ENCODE results near the gene SULF2.
A peak's percentile ranks its signal among the peaks of the same experiment; 100 is the strongest.
"Not testable (repeated sequence)": the region's sequence is repeated elsewhere in the genome, so short reads cannot be mapped to it uniquely, and the experiment has no call there.

SULF2 gene

DNA sequence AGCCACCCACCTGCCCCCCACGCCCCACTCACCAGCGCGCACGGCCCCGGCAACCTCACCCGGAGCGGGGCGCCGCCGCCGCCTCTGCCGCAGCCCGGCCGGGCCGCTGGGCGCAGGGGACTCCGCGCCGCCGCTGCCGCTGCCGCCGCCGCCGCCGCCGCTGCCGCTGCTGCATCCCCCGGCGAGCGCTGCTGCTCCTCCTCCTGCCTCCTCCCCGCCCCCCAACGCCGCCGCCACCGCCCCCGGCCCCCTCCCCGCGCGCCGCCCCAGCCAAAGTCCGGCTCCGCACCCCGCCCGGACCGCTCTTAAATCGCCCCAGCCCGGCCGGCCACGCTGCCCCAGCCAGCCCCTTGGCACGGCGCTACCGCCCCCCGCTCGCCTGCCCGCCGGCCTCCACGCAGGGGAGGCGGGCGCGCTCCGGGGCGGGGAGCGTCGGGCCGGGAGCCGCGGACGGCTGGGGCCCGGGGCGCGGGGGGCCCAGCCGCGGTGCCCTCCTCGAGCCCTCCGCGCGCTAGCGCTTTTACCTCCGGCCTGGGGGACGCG lies at the start of gene SULF2:
Gene SULF2 (minus strand): TSS at position 171 of the 543 bp plus-strand sequence. CDS start 28,118 bp downstream, outside the sequence.
- peak; percentile 80 for DNase-seq

DNA sequence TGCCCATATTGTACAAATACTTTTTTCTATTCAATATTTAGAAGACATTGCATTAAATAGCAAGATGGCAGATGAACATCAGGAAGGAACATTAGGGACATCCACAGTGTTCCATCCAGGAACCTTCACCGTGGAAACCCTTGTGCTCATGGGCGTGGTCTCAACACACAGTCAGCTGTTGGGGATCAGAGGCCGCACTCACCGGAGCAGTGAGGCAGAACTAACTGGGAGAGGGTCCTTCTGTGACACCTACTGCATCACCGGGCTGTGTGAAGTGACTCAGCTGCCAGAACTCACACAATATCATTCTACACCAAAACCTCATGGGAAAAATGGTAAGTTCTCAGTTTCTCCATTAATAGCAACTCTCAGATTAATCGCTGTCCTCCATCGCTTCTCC lies 46.4 kb upstream of the SULF2 start:
- not testable (repeated sequence) for DNase-seq

DNA sequence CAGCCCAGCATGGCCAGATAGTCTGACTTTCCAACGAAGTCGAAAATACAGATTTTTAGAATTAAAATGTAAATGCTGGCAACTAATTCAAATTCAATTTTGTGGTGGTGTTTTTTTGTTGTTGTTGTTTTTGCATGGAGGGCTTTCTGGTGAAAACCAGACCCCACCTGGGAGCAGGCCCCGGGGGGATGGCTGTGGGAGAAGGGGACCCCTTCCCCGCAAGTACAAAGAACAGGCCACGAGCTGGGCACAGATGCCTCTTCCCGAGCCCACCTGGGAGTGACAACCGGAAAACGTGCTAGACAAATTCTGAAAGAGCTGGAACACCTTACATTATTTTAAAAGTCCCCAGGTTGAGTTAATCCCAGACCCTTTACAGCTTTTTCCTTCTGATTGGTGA lies 41.4 kb upstream of the SULF2 start:
- DNase-seq = not testable (repeated sequence)

DNA sequence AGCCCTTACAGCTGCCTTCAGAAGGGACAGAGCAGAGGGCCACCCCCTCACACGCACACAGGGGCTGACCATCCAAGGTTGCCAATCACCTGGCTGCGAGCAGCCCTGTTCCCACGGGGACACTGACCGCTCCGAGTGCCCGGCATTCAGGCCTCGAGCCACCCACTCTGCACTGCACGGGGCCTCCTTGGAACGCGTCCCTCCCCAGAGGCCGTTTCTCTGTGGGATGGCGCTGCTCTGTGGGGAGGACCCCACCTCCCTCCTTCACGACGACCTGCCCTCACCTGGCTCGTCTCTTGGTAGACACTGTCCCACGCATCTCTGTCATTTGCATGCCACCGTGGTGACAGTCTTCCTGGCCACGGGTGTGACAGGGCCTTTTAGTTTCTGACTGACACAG lies 40.7 kb upstream of the SULF2 start:
- DNase-seq = not testable (repeated sequence)

DNA sequence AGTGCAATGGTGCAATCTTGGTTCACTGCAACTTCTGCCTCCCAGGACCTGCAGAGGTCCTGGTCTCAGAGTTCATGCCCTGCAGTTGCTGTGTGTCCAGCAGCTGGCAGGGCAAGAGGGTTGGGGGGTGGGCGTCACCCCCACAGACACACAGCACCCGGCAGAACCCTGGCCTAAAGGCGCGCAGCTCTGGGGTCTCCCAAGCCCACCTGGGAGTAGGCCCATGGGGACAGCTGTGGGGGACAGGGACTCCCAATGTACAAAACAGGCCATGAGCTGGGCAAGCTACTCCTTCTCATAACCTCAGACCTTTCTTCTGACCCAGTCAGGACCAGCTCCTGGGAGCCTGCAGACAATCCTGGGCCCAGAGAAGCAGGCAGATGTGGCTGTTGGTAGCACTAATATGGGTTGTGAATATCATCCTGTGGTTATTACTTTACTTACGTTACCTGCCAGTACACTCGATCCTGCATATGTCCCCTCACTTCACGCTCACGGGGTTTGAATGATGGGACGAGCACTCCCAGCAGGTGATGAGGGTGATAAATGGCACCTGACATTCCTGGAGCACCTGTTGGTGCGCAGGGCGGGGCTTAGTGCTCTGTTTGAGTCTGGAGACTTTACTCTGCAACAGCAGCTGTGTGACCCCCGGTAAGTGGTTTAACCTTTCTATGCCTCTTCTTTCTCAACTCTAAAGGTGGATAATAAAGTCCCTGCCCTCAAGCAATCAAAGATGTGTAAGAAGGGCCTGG lies 39.9 kb upstream of the SULF2 start:
- no peak for DNase-seq

DNA sequence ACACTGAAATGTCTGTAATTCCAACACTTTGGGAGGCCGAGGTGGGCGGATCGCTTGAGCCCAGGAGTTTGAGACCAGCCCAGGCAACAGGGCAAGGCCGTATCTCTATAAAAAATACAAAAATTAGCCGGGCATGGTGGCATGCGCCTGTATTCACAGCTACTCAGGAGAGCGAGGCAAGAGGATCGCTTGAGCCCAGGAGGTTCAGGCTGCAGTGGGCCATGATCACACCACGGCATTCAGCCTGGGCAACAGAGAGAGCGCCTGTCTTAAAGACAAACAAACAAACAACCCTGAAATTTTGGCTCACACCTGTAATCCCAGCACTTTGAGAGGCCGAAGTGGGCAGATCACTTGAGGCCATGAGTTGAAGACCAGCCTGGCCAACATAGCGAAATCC lies 38.7 kb upstream of the SULF2 start:
- not testable (repeated sequence) for DNase-seq

DNA sequence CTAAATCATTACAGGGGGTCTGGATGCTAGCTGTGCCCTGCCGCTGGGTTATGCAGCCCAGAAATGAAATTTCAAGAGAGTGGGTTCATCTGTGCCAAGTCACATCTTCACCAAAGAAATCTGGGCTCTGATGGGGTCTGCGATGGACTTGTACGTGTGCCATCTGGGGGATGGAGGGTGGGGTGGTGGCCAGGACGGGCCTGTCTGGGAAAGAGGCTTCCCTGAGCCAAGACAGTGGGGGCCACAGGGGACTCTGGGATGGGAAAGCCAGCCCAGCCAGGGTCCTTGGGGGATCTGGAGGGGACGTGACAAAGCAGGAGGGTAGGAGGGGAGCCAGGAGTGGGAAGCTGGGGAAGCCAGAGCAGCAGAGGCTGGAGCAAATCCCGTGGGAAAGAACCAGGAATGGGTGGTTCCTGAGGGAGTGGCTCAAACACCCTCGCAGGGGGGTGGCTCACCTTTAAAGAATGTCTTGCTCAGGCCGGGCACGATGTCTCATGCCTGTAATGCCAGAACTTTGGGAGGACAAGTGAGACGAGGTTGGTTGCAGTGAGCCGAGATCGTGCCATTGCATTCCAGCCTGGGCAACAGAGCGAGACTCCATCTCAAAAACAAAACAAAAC lies 36.3 kb upstream of the SULF2 start:
- DNase-seq = no peak

DNA sequence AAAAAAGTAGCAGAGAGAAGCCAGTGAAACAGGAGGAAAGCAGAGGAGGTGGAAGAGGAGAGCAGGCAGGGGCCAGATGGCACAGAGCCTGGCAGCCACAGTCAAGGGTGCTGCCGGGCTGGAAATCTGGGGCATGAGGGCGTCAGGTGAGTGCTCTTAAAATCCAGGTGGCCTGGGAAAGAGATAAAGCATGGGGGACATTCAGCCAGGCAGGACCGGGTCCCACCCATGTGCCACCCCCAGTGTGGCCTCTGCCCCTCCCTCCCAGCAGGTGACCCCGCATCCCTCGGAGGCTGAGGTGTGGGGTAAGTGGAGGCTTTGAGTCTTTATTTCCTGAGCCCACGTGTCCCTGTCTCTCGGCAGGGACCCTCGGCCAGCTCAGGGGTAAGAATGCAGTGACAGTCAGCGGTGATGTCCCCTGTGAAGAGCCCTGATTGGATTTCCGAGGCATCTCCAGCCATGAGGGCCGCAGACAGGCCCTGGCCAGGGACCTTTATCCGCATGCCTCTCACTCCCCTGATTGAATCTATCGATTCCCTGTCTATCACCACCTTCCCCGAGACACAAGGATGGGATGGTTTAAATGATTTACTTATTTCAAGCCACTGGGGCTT lies 33.8 kb upstream of the SULF2 start:
- DNase-seq = no peak

DNA sequence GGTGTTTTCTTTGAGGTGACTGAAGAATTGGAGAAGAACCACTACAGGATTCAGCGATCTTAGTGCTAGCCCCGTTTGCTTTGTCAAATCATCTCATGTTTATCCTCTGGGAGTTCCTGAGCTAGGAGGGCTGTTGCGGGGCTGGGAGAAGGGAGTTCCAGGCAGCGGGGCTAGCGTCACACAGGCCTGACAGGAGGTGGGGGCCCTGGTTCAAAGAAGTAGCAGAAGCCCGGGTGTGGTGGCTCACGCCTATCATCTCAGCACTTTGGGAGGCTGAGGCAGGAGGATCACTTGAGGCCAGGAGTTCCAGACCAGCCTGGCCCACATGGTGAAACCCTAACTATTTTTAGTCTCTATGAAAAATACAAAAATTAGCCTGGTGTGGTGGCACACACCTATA lies 33.2 kb upstream of the SULF2 start:
- no peak for DNase-seq

DNA sequence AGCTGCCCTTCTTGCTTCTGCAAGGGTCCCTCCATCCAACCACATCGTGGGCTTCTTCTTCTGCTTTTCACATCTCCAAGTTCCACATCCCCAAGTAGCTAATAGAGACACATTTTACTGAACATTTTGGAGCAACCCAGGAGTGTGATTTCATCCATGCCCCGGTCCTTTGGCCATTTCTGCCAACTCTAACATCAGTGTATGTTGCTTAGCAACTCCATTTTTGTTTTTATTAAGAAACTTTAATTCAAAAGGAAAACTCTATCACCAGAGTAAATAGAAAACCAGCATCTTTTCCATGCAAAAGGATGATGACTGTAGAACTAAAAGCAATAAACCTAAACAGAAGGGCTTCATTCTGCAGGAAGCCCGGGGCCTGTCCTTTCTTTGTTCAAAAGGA lies 32.7 kb upstream of the SULF2 start:
- DNase-seq = no peak

DNA sequence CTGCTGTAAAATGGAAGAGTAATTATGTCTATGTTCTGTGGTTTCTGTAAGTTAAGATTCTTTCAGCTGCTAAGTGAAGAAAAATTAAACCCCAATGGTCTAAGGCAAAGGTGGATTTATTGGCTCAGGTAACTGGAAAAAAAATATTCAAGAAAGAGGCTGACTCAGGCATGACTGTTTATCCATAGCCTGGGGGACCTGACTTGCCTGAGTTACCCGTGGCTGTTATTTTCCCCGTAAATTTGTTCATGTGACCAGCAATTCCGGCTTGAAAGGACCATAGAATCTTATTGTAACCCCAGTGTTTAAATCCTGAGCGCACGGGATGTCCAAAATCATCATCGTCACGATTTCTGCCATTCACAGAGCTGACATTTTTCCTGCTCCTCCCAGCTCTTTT lies 32.3 kb upstream of the SULF2 start:
- no peak for DNase-seq

DNA sequence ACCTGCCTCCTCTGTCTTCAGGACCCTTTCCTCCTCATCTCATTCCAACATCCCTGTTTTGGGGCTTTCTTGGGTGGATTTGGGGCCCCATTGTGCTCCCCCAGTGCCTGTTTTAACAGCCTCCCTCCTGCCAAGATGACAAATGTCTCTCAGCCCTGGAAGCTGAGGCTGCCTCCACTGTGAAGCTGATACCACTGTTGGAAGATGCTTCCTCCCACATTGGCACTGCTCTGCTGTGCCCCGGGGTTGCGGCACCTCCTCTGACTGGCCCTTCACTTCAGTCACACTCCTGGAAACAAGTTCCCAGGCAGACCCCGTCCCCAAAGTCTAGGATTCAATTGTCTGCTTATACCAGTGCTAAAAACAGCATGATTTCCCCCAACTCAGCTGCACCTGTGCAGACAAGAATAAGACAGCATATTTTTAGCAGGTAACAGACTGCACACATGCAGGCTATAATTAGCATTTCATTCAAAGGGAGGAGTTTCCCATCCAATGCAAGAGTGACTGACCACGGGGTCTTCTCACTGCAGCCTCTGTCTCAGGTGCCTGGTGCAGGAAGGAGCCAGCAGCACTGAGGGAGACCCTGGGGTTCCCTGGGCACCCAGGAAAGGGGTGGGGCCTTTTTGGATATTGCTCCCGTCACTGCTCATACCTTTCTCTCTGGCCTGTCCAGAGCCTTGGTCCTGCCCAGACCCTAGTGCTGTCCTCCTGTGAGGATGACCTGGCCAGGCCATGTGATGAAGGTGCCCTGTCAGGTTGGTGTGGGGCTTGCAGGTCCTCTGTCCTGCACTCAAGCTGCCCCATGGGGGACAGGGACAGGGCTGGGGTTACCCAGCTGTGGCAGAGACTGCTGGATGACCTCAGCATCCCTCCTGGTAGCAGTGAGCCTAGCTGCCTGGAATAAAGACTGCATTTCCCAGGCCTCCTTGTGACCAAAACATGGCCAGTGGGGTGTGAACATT lies 31.5 kb upstream of the SULF2 start:
- no peak for DNase-seq

DNA sequence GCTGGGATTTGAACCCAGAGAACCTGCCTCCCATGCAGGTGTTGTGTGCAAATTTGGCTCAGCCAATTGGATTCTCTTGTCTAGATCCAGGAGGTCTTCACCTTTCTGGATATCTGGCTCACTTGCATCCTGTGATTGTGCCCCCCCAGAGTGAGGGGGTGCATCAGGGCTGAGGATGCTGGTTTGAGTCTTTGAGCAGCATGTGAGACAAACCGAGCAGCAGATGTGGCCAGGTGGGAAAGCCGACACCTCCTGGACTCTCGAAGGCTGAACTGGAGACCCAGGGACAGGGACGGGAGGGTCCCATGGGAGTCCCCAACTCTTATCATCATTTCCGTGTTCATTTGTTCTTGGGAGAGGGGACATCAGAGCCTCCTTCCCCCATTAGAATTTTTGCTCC lies 30.6 kb upstream of the SULF2 start:
- DNase-seq = no peak

DNA sequence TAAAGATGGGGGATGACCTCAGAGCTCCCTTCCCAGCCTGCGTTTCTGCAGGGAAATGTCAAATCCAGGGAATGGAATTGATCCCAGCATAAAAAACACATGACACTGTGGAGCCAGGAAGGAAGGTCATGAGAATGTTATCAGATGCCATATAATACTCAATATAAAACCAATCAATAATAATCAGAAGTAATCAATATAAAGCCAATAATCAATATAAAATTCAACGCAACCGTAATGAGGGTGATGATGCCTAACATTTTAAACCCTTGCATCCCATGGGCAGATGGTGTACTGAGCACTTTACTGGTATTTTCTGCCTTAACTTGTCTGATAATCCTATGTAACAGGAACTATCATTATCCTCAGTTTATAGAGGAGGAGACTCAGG lies 30.1 kb upstream of the SULF2 start:
- no peak for DNase-seq

DNA sequence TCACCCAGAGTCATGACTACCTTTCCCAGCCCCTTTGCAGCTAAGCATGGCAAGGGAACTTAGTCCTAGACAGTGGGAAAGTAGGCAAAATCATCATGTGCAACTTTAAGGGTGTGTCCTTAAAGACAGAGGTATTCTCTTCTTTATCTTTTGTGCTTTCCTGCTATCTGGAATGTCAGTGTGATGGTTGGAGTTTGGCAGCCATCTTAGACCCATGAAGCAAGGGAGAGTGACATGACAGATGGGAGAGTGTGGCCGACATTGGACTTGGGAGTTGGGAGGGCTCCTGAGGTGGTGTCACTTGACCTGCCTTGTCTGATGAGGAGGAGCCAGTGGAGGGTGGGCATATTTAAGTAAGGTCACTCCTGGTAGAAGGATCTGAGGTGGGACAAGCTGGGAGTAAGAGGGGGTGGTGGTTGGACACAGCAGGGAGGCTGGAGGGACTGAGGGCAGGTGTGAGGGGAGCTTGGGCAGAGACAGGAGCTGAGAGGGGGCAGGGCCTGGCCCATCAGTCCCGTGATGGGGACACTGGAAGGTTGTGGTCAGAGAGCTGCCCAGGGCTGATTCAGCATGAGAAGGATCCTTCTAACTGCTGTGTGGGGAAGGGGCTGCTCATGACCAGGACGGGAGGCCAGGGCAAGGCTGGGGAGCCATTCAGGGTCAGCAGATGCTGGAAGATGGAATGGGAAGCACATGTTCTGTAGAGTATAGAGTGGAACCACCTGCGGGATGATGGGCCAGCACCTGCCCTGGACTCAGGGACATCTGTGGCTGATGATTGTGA lies 29.5 kb upstream of the SULF2 start:
- no peak for DNase-seq

DNA sequence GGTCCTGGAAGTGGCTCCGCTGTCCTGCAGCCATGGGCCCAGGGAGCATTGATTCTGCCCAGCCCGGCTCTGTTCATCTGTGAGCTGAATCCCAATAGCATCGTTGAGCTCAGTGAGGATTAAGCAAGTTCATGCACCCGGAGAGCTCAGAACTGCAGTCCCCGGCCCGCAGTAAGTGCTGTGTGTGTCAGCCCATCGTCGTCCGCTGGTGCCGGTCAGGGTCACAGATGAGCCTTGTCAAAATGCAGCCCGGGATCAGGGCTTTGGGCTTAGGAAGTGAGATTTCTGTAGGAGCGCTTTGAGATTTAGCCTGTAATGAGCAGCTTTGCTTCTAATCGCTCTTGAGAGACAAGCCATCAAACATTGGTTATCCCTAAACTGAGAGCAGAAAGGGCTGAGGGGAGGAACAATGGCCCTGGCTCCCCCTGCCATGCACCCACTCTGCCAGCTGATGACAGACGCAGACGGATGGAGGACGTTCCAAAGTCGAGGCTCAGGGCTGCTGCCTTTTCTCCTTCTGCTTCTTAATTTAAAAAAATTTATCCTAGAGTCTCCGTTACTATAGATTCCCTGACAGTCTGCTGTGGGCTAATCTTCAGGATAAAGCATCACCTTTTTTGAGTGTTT lies 25.6 kb upstream of the SULF2 start:
- DNase-seq = no peak

DNA sequence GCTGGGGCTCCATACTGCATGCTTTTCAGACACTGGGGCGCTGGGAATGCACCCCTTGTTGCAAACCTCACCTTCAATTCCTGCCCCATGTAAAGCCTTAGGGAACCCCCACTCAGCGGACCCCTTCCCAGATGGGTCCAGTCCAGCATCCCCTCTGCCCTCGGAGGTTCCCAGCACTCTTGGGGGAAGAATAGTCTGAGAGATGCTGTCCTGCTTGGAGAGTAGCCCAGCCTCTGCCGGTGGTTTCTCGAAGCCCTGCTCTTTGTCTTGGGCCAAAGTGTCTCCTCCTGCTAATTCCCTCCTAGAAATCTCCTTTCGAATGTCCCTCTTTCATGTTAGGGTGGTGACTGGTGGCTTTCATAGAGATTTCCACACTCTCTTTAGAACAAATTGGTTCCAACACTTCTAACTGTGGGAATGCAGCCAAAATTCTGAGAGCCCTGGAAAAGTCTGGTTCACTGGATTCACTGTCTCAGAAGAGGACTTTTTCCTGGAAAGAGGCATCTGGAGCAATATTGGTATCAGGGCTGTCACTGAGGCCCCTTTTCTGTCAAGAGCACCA lies 24.9 kb upstream of the SULF2 start:
- DNase-seq = no peak

DNA sequence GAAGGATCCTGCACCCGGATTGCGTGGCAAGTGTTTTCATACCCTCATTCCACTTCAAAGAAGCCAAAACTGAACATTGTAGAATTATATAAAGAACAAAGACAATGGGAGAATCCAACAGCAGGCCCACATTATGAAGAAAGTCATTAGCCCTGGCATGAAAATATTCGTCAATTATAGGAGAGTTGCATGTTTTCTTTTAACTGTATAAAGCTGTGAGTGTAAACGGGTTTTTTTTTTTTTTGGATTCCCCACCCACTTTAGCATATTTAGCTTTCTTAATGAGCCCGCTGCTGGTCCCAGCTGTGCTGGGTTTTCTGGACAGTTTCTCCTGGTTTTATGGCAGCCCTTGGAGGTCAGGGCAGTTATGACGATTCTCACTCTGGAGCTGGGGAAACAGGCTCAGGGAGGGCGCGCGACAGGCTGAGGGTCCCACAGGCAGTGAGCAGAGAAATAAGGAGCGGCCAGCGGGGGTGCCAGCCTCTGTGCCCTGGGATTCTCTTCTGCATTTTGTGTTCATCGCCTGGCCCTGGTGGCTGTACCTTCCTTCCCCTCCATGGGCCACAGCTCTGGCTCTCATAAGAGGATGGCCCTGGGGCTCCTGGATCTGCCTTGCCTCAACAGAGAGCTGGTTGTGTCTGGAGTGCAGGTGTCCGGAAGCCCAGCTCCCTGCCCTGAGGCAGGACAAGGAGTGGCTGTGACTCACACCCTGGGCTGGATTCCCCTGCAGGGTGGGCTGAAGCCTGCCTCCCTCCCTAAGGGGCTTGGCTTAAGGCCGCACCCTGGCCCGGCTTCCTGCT lies 24.1 kb upstream of the SULF2 start:
- DNase-seq = no peak

DNA sequence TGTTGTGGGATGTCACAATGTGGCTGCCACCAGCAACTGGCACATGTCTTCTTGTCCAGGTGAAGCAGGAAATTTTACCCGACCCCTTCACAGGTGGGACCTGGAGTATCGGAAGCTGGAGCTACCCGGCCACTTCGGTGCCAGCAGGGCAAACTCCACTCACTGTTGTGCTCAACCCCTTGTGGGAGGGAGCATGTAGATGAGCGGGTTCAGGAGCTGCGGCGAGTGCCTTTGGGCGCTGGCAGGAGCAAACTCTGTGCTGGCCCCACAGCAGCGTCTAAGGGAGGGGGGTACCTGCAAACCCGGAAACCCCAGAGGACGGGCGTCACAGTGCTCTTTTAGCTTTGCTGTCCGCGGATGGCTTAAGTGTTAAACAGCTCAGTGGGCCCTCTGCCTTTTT lies 20.7 kb upstream of the SULF2 start:
- DNase-seq = no peak

DNA sequence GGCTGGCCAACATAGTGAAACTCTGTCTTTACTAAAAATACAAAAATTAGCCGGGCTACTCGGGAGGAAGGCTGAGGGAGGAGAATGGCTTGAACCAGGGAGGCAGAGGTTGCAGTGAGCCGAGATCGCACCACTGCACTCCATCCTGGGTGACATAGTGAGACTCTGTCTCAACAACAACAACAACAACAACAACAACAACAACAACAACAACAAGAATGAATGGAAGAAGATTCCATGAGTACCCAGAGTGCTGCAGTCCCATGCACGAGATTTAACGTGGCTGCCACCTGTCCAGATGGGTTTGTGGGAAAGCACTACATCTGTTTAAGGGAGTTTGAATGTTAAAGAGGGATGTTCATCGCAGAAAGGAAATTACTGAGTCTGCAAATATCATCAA lies 19.7 kb upstream of the SULF2 start:
- DNase-seq = not testable (repeated sequence)
